Activated B cell treated with CpG ODN at 0.5 μM for 24 hours (primary cell): ENCODE data around the gene MYLK3. TPM values are rescaled to one million over a fixed set of nuclear protein-coding genes. Genes with fewer than 3 reads are reported as not detected.

Experiments used
- ATAC-seq: fragments of 200-7000 bp; cut with Tn5 transposase; one replicate; pipeline ENCODE4 v1.10.0; 2021; ENCODE audit warnings: low read depth, mild to moderate bottlenecking, moderate library complexity
- CTCF ChIA-PET: fragments of 350-600 bp; sonication (Branson Sonifier 250); formaldehyde crosslinking; loops from one replicate; lab custom pipeline; 2021; ENCODE audit warnings: antibody characterized with exemption; lab: Charles Lee
- POLR2A ChIA-PET: fragments of 350-600 bp; sonication (Branson Sonifier 250); formaldehyde crosslinking; loops from one replicate; lab custom pipeline; 2021; ENCODE audit warnings: antibody characterized with exemption; lab: Charles Lee
- DNase-seq: peaks from one replicate; pipeline ENCODE4 v3.0.0; 2022
- H3K27ac Mint-ChIP-seq: one replicate; pipeline ENCODE4 v1.8.0; 2020; ENCODE audit warnings: mixed read lengths
- H3K27me3 Mint-ChIP-seq: one replicate; pipeline ENCODE4 v1.8.0; 2021; ENCODE audit warnings: mixed read lengths
- H3K36me3 Mint-ChIP-seq: one replicate; pipeline ENCODE4 v1.8.0; 2021; ENCODE audit warnings: low read depth, mixed read lengths
- H3K4me1 Mint-ChIP-seq: one replicate; pipeline ENCODE4 v1.8.0; 2021; ENCODE audit warnings: mixed read lengths
- H3K4me3 Mint-ChIP-seq: one replicate; pipeline ENCODE4 v1.8.0; 2020; ENCODE audit warnings: mild to moderate bottlenecking, mixed read lengths
- H3K9me3 Mint-ChIP-seq: one replicate; pipeline ENCODE4 v1.8.0; 2020; ENCODE audit warnings: mixed read lengths
- intact Hi-C: fragments of 100-400 bp; cut with micrococcal nuclease; formaldehyde crosslinking; loops from one replicate; pipeline ENCODE4 v1.15.1; 2024
- total RNA-seq: library from RNA; stranded (reverse); gene quantifications from 2 replicates; pipeline ENCODE4 v1.2.3, GENCODE V29; 2022
- TF ChIP-seq, protein P1 (sequence below): fragments of 200-600 bp; IDR thresholded peaks from one replicate; pipeline ENCODE4 v1.8.0; 2022; ENCODE audit warnings: antibody characterized with exemption, mild to moderate bottlenecking

Gene MYLK3
- total RNA-seq, 1 donor from 2014 or later = 0.55 TPM

DNA sequence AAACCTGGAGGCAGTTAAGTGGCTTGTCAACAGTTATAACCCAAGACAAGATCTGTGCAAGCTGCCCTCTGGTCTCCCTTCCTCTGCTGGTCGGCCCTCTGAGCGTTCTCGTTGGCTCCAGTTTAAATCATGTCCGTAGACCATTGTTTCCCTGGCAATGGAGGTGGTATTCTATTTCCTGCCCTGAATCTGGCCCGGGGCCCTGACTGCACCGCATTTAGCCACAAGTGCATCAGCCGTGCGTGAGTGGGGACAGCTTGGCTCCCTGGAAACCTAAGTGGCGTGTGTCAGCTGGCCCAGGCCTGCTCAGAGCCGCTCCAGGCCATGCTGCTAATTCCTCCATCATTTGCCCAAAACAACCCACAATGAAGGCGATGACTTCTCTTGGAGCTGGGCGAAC is 15.0 kb upstream of the MYLK3 start:
- Mint-ChIP-seq H3K36me3 (no peaks in the 10 kb centered on the region), H3K9me3 (no peaks in the 10 kb centered on the region), H3K4me3 (no peak overlapping the region), H3K27me3 (no peaks in the 10 kb centered on the region), H3K27ac (no peak overlapping the region), H3K4me1 (peaks cover 15% of the 10 kb centered on the region)
- DNase-seq (no peak), ATAC-seq (no peak)
- POLR2A ChIA-PET = no interaction called here
- intact Hi-C loops = no loop called here
- CTCF ChIA-PET = no interaction called here
- TF ChIP-seq, protein P1, sequence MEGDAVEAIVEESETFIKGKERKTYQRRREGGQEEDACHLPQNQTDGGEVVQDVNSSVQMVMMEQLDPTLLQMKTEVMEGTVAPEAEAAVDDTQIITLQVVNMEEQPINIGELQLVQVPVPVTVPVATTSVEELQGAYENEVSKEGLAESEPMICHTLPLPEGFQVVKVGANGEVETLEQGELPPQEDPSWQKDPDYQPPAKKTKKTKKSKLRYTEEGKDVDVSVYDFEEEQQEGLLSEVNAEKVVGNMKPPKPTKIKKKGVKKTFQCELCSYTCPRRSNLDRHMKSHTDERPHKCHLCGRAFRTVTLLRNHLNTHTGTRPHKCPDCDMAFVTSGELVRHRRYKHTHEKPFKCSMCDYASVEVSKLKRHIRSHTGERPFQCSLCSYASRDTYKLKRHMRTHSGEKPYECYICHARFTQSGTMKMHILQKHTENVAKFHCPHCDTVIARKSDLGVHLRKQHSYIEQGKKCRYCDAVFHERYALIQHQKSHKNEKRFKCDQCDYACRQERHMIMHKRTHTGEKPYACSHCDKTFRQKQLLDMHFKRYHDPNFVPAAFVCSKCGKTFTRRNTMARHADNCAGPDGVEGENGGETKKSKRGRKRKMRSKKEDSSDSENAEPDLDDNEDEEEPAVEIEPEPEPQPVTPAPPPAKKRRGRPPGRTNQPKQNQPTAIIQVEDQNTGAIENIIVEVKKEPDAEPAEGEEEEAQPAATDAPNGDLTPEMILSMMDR = no peak

DNA sequence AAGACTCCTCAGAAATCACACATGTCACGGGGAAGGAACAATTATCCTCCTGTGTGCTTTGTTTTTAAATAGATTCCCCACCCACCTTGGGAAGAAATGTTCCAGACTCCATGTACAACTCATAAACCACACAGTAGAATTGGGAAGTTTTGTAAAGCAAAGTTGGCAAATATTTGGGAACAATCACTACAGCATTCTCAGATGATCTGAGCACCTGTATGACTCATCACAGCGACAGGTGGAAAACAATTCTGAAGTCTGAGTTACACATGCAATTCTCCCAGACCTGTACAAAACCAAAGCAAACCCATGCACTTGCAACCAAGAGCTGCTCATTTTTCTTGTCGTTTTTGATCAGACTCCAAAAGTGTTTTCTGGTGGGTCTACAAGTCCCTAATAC is 14.4 kb upstream of the MYLK3 start:
- intact Hi-C loops = no loop called here
- Mint-ChIP-seq H3K27ac (no peak overlapping the region), H3K36me3 (no peaks in the 10 kb centered on the region), H3K9me3 (no peaks in the 10 kb centered on the region), H3K4me3 (no peak overlapping the region), H3K4me1 (peaks cover 15% of the 10 kb centered on the region), H3K27me3 (no peaks in the 10 kb centered on the region)
- TF ChIP-seq, protein P1 = no peak
- ATAC-seq (no peak), DNase-seq (no peak)
- ChIA-PET CTCF (no interaction called here), POLR2A (no interaction called here)

DNA sequence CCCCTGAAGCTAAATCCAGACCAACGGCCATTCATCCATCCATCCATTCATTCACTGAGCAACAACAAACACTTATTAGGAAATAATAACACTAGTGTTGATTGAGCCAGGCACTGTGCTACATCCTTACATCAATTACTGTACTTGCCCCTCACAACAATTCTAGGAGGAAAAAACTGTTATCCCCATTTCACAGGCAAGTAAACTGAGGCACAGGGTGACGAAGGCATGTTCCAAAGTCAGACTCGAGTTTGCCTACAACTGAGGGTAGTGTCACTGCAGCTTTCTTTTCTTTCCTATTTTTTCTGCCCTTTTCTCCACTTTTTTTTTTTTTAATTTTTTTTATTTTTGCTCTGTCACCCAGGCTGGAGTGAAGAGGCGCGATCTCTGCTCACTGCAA is 11.2 kb upstream of the MYLK3 start:
- no peak overlapping the region for H3K4me3 Mint-ChIP-seq
- intact Hi-C loops = no loop called here
- no peak for DNase-seq
- H3K36me3 Mint-ChIP-seq = no peaks in the 10 kb centered on the region
- TF ChIP-seq, protein P1 = no peak
- no peaks in the 10 kb centered on the region for H3K9me3 Mint-ChIP-seq
- H3K27me3 Mint-ChIP-seq = no peaks in the 10 kb centered on the region
- H3K4me1 Mint-ChIP-seq = peaks cover 8% of the 10 kb centered on the region
- ATAC-seq = no peak
- no peak overlapping the region for H3K27ac Mint-ChIP-seq
- CTCF ChIA-PET = no interaction called here
- POLR2A ChIA-PET = no interaction called here

DNA sequence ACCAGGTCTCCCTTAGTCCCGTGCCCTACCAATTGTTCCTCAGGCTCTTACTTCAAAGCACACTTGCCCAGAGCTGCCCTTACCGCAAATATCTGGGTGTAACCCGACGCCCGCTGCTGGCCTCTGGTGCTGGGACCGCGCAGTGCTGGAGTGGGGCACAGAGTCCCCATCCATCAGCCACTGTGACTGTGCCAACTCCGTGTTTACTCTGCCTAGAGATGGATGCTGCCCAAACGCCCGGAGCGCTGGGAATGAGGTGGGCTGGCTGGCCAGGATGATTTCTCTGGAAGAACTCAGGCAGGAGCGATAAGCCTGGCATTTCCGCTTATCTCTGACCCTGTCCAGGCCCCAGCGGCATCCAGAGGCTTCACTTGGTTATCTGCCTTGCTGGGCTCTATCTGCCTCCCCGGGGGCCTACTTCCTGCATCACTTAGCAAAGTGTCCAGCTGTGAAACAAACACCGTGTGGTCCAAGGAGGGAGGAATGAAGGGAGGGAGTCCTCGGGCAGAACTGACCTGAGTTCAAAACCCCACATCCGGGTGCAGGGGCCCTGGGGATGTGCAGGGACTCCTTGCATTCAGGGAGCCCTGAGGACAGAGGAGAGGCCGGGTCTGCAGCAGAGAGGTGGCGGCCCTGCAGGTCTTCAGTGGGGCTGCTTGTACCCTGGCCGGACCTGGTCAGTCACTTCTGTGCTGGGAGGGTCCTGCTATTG is 9.4 kb upstream of the MYLK3 start:
- H3K27ac Mint-ChIP-seq = no peak overlapping the region
- POLR2A ChIA-PET = no interaction called here
- H3K4me1 Mint-ChIP-seq = peaks cover 8% of the 10 kb centered on the region
- H3K27me3 Mint-ChIP-seq = no peaks in the 10 kb centered on the region
- intact Hi-C loops = no loop called here
- no peaks in the 10 kb centered on the region for H3K9me3 Mint-ChIP-seq
- no peak overlapping the region for H3K4me3 Mint-ChIP-seq
- ATAC-seq (no peak), DNase-seq (no peak)
- CTCF ChIA-PET = no interaction called here
- H3K36me3 Mint-ChIP-seq = no peaks in the 10 kb centered on the region
- TF ChIP-seq, protein P1 = no peak

DNA sequence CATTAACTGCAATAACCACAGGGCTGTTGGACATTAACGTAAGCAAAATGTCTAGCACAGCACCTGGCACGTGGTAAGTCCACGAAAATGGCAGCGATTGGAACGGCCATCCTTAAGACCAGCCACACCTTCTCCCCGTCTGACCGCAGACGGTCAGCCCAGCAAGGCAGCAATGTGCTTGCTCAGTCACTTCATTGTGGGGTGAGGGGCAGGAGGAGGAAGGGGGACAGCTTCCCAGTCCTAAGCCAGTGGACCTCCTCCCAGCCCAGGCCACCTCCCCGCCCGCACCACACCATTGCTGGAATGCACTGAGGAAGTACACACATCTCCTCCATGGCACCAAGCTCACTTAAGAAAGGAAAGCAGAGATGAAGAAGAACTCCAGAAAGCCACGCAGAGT is 8.6 kb upstream of the MYLK3 start:
- H3K9me3 Mint-ChIP-seq = no peaks in the 10 kb centered on the region
- TF ChIP-seq, protein P1 = no peak
- DNase-seq (no peak), ATAC-seq (no peak)
- intact Hi-C loops = no loop called here
- H3K27me3 Mint-ChIP-seq = no peaks in the 10 kb centered on the region
- H3K4me1 Mint-ChIP-seq = peaks cover 8% of the 10 kb centered on the region
- no peak overlapping the region for H3K4me3 Mint-ChIP-seq
- CTCF ChIA-PET = no interaction called here
- H3K36me3 Mint-ChIP-seq = no peaks in the 10 kb centered on the region
- no peak overlapping the region for H3K27ac Mint-ChIP-seq
- POLR2A ChIA-PET = no interaction called here
